ENCODE measurements around the gene GALNT2.

Gene GALNT2

GRCh38 chr1:230235876-230236275 is 168.8 kb downstream of the GALNT2 start:
- no peak for TF ChIP-seq ZNF274 (IDR thresholded peaks at IDR 0.05; ENCODE audit: low read depth, low read length)
- no peak overlapping the region for H3K4me3 ChIP-seq (ENCODE audit: low read length)

- TF ChIP-seq ZNF274 (IDR thresholded peaks at IDR 0.05; ENCODE audit: low read depth, low read length) = no peak
- H3K4me3 ChIP-seq (ENCODE audit: low read length) = no peak overlapping the region
Measured at GRCh38 chr1:230236301-230237008, 169.4 kb downstream of the GALNT2 start.

GRCh38 chr1:230237009-230237370 is 170.0 kb downstream of the GALNT2 start:
- TF ChIP-seq ZNF274 (IDR thresholded peaks at IDR 0.05; ENCODE audit: low read depth, low read length) = no peak
- no peak overlapping the region for H3K4me3 ChIP-seq (ENCODE audit: low read length)

- TF ChIP-seq ZNF274 (IDR thresholded peaks at IDR 0.05; ENCODE audit: low read depth, low read length) = no peak
- no peak overlapping the region for H3K4me3 ChIP-seq (ENCODE audit: low read length)
Measured at GRCh38 chr1:230237805-230238204, 170.8 kb downstream of the GALNT2 start.

GRCh38 chr1:230240446-230241086 is 173.5 kb downstream of the GALNT2 start:
- H3K4me3 ChIP-seq (ENCODE audit: low read length) = no peak overlapping the region
- no peak for TF ChIP-seq ZNF274 (IDR thresholded peaks at IDR 0.05; ENCODE audit: low read depth, low read length)

GRCh38 chr1:230242326-230242725 is 175.3 kb downstream of the GALNT2 start:
- H3K4me3 ChIP-seq (ENCODE audit: low read length) = no peak overlapping the region
- no peak for TF ChIP-seq ZNF274 (IDR thresholded peaks at IDR 0.05; ENCODE audit: low read depth, low read length)

GRCh38 chr1:230243146-230243545 is 176.1 kb downstream of the GALNT2 start:
- TF ChIP-seq ZNF274 (IDR thresholded peaks at IDR 0.05; ENCODE audit: low read depth, low read length) = no peak
- H3K4me3 ChIP-seq (ENCODE audit: low read length) = no peak overlapping the region

GRCh38 chr1:230243583-230244353 is 176.7 kb downstream of the GALNT2 start:
- no peak overlapping the region for H3K4me3 ChIP-seq (ENCODE audit: low read length)
- no peak for TF ChIP-seq ZNF274 (IDR thresholded peaks at IDR 0.05; ENCODE audit: low read depth, low read length)

GRCh38 chr1:230246551-230246950 is 179.5 kb downstream of the GALNT2 start:
- TF ChIP-seq ZNF274 (IDR thresholded peaks at IDR 0.05; ENCODE audit: low read depth, low read length) = no peak
- no peak overlapping the region for H3K4me3 ChIP-seq (ENCODE audit: low read length)

GRCh38 chr1:230248016-230248888 is 181.2 kb downstream of the GALNT2 start:
- TF ChIP-seq ZNF274 (IDR thresholded peaks at IDR 0.05; ENCODE audit: low read depth, low read length) = no peak
- H3K4me3 ChIP-seq (ENCODE audit: low read length) = no peak overlapping the region

- no peak for TF ChIP-seq ZNF274 (IDR thresholded peaks at IDR 0.05; ENCODE audit: low read depth, low read length)
- H3K4me3 ChIP-seq (ENCODE audit: low read length) = no peak overlapping the region
Measured at GRCh38 chr1:230248889-230249270, 181.8 kb downstream of the GALNT2 start.

- H3K4me3 ChIP-seq (ENCODE audit: low read length) = no peak overlapping the region
- TF ChIP-seq ZNF274 (IDR thresholded peaks at IDR 0.05; ENCODE audit: low read depth, low read length) = no peak
Measured at GRCh38 chr1:230249695-230250480, 182.8 kb downstream of the GALNT2 start.

- TF ChIP-seq ZNF274 (IDR thresholded peaks at IDR 0.05; ENCODE audit: low read depth, low read length) = no peak
- no peak overlapping the region for H3K4me3 ChIP-seq (ENCODE audit: low read length)
Measured at GRCh38 chr1:230250666-230251065, 183.6 kb downstream of the GALNT2 start.

Data from GM08714 (cell line).